NCI-H774 (cell line): ENCODE measurements around the gene CDC73.
"Not testable (repeated sequence)": the region's sequence is repeated elsewhere in the genome, so short reads cannot be mapped to it uniquely, and the experiment has no call there.

Source experiments
- DNase-seq: peaks from one replicate; lab custom pipeline; 2025; lab: John Stamatoyannopoulos, UW

The CDC73 gene

DNA sequence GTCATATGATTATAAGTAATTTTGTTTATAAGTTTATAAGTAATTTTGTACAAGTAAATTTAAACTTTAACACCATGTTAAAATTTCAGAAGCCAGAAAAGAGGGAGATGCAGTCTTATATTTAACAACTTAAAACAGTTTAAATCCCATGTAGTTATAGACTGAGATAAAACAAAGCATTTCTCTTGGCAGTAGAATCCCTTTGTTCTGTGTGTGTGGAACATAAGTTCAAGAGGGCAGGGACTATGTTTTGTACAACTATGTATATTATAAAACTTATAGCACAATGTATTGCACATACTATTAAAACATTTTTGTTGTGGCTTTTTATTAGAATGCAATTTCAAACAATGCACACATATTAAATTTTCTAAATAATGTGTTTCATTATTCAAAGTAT lies 109.3 kb downstream of the CDC73 start:
- DNase-seq: not testable (repeated sequence)

DNA sequence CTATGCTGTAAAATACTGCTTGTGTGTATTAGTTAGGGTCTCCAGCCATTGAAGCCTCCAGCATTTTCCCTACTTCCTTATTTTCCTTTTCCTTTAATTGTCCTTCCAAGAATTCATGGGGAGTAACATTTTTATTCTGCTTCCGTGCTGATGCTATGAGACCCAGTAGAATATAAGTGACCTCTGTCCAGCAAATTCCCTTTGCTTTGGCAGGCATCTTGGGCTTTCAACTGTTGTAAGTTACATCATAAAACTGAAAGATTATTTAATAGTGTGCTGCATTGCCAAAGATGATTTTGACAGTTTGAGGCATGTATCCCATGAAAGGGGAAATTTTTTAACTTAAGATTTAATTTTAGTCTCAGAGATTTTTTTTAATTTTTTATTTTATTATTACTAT lies 112.7 kb downstream of the CDC73 start:
- DNase-seq: no peak

DNA sequence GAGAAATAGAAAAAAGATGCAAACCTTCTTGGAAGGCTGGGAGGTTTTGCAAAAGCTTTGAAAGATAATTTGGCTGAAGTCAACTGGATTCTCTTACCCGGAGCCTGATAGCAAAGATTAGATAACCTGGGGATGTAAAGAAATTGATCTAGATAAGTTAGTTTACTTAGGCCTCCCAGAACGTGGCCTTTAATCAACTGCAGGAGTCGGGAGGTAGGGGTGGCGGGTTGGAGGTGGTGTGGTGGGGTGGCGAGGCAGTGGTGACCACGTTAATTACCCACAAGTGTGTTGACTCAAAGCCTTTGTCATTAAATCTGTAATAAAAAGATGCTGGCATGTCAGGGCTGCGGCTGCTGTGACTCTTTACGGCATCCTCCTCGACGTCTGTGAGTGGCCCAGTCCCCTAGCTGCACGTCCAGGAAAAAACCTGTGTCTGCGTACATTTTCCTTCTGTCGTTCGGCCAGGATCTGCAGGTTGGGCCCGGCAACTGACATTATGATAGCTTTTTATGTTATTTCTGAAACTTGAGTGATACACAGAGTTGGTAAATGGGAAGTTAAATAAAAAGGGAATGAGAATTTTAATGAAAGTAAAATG lies 115.6 kb downstream of the CDC73 start:
- no peak for DNase-seq

DNA sequence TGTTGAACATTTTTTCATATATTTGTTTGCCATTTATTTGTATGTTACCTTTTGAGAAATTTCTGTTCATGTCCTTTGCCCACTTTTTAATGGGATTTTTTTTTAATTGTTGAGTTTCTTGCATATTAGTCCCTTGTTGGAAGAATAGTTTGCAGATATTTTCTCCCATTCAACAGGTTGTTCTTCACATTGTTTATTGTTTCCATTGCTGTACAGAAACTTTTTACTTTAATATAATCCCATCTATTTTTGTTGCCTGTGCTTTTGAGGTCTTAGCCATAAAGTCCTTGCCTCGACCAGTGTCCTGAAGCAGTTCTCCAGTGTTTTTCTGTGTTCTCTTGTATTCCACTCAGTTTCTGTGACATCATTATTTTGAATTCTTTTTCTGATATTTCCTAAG lies 118.8 kb downstream of the CDC73 start:
- DNase-seq: no peak

DNA sequence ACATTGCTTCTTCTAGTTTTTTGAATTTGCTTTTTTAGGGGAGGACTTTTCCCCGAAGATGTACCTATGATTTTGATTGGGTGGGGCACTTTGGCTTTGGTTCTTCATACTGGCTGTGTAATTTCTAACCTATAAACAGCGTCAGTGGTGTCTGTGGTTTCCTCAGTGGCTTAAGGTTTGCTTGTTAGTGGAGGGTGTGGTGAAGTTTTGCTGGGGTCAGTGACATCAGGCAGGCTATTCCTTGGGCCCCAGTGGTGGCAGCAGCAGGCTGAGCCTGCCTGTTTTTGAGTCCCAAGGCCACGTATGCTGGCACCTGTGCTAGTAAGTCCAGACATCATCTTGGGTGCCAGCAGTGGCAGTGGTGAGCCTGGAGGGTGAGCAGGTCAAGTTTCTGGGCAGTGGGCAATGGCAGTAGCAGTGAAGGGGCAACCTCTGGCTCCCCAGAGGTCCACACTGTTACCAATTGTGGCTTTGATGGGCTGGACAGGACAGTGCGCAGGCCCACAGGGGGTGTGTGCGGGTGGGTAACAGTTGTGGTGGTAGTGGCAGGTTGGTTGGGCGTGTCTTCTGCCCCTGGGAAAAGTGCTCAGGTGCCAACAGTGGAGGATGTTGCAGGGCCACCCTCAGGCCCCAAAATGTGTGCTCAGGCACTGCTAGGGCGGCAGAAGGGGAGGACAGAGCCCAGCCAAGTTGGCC lies 119.4 kb downstream of the CDC73 start:
- no peak for DNase-seq

DNA sequence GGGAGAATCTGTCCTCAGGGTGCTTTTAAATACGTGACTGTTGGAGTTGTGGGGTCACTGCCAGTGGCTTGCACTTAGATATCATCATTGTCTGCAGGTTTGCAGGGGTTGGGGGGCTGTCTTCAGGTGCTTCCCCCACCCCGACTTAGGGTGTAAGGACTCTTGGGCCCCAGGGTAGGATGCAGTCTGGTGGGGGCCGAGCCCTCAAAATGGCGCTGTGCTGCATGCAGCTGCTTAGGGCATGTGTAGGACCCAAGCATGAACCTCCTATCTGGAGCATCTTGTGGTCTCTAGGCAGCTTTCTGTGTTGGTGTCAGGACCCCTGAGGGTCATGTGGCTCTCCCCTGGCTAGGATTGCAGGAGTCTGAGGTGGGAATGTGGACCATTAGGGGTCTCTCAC lies 120.2 kb downstream of the CDC73 start:
- DNase-seq: no peak

DNA sequence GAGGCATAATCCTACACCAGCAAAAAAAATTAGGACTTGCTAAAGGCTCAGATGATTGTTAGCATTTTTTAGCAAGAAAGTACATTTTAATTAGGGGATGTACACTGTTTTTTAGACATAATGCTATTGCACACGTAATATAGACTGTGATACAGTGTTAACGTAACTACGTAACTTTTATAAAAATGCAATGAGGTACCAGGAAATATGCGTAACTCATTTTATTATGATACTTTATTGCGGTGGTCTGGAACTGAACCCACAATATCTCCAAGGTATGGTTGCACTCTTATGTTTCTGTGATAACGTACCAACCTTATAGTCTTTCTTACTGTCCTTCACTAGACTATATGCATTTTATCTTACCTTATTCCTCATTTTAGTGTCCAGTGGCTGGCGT lies 127.4 kb downstream of the CDC73 start:
- DNase-seq: no peak

DNA sequence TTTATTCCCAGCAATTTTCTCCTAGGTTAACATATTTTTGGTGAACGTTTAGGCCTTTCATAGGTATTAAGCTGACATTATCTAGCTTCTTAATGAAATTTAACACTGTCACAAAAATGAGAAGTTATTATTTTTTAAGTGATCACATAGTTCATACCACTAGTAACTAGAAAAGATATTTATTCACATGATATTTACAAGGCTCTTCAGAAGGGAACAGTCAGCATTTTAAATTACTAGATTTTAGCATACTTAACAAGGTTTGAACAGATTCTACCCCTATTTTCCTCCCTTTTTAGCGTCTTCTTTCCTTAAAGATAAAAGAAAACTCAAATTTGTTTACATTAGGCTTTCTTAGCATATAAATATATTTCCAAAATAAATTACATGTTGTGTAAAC lies 130.1 kb downstream of the CDC73 start:
- DNase-seq: no peak

DNA sequence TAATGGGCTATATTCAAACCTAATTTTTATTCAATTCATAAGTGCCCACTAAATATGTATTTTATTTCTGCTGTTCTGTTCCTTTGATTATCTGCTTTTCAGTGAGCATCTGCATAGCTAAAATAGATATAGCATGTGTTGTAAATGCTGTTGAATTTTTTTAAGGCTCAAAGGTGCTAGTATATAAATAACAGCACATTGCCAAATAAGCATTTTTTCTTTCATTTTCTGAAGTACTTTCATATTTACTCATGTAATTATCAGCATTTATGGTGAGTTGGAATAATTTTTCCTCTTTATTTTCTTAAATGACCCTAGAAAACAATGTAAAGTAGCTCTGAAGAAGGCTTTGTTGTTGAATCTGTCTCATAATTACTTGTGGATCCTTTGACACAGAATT lies 134.2 kb downstream of the CDC73 start:
- DNase-seq: no peak

DNA sequence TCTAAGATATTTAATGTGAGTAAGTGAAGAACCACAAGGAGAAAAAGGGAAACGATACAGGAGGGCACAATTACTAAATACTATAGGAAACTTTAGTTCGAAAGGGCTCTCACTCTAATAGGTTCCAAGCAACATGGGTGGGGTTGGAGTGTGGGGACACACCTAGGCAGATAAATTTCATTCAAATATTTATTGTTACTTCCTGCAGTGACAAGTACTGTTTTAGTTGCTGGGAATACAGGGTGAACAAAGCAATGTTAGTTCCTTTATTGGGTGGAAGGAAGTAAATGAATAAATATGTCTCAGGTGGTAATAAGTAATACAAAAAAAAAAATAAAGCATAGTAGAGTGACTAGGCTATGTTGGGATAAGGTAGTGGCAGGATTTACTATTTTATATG lies 137.8 kb downstream of the CDC73 start:
- DNase-seq: no peak

DNA sequence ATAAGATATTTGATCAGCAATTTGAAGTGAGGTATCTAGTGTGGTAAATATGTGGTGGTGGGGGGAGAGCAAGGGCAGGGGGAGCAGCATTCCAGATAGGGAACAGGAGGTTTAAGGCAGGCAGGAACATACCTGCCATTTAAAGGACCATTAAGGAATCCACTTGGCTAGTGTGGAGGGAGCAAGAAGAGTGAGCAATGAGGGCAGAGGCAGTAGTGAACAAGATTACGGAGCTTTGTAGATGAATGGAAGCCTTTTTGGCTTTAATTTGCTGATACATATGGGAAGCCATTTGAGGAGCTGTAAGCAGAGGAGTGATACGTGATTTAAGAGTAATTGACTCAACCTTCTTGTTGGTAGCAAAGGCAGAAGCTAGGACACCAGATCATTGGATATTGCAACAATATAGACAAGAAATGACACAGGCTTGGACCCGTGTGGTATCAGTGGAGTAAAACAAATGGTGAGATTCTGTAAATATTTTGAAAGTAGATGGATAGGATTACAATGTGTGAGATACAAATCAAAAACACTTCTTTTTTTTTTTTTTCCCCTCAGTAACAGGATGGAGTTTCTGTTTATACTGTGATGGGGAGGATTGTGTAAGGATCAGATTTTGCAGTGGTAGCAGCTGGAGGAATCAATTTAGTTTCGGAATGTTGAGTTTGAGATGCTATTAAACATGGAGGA lies 138.4 kb downstream of the CDC73 start:
- DNase-seq: no peak

DNA sequence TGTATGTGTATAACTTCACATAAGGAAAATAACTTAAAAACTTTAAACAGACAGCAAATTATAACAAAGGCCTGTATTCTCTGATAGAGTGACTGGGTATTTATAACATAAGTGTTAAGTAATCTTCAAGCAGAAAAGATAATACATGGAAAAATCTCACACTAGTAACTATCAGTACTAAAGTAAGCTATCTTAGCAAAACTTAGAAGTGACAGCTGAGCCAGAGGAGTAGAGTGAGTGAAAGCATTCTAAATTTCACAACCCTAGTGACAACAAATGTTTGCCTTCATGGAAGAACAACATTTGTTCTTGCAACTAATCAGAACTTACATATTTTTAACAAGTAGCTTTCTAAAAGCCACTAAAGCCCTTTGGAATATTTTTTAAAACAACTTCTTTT lies 139.1 kb downstream of the CDC73 start:
- DNase-seq: no peak

DNA sequence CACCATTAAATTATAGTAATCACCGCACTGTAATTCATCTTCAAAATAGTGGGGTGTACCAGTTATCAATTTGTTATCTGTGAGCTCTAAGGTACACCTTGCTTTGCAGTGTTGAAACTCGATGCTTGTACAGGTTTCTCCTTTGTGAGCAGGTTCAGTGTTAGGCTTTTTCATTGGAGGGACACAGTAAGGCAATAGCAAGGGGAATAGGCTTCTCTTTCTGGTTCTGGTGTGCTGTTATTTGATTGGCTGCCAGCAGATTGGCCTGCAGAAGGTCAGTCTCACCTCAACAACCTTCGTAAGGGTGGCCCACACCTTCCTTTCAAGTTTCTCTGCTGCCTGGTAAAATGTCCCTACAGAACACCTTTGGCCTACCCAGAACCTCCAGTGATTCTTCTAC lies 140.8 kb downstream of the CDC73 start:
- no peak for DNase-seq

DNA sequence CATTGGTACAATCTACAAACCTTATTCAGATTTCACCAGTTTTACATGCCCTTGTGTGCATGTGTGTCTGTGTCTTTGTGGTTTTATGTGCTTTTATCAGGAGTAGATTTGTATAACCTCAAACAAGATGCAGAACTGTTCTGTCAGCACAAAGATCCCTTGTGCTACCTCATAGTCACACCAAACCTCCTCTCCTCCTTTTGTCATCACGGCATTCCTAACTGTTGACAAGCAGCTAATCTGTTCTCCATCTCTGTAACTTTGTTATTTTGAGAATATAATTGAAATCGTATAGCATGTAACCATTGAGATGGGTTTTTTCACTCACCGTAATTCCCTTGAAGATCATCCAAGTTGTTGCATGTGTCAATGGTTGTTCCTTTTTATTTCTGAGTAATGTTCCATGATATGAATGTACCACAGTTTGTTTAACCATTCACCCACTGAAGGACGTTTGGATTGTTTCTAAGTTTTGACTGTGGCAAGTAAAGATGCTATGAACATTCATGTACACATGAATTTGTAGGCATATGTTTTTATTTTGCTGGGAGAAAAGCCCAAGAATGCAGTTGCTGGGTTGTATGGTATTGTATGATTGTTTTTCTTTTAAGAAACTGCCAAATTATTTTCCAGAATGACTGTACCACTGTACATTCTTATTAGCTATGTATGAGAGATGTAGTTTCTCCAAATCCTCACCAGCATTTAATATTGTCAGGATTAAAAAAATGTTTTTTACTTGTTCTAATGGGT lies 142.7 kb downstream of the CDC73 start:
- DNase-seq: no peak

DNA sequence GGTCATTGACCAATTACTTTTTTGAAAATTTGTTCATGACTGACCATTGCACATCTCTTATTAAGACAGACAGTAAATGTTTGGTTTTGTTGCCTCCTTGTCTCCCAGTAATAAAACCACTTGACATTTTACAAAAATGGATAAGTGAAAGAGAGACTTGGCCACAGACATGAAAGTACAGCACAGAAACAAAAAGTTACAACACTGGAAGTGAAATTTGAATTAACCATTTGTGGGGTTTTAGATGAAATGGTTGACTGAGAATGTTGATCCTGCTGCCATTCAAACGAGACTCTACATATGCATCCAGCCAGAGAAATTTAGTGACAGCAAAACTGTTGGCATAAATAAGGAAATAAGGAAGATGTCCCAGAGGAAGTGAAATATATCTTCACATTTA lies 143.9 kb downstream of the CDC73 start:
- no peak for DNase-seq

DNA sequence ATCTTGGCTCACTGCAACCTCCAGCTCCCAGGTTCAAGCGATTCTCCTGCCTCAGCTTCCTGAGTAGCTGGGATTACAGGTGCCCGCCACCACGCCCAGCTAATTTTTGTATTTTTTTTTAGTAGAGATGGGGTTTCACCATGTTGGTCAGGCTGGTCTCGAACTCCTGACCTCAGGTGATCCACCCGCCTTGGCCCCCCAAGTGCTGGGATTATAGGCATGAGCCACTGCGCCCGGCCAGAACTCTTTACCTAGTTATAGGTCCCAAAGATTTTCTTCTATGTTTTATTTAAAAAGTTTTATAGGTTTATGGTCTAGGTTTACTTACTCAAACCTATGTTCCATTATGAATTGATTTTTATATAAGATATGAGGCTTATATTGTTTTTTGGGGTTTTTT lies 145.0 kb downstream of the CDC73 start:
- not testable (repeated sequence) for DNase-seq

DNA sequence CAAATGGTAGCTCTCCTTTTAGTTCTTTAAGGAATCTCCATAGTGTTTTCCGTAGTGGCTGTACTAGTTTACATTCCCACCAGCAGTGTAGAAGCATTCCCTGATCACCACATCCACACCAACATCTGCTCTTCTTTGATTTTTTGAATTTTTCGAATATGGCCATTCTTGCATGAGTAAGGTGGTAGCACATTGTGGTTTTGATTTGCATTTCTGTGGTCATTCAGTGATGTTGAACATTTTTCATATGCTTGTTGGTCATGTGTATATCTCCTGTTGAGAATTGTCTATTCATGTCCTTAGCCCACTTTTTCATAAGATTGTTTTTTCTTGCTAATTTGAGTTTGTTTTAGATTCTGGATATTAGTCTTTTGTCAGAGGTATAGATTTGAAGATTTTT lies 149.2 kb downstream of the CDC73 start:
- DNase-seq: no peak

DNA sequence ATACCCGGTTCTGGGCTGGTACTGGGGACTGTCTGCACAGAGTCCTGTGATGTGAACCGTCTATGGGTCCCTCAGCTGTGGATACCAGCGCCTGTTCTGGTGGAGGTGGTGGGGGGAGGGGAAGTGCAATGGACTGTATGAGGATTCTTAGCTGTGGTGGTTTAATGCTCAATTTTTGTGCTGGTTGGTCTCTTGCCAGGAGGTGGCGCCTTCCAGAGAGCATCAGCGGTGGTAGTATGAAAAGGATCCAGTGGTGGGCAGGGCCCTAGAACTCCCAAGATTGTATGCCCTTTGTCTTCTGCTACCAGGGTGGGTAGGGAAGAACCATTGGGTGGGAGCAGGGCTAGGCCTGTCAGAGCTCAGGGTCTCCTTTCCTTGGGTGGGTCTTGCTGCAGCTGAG lies 153.9 kb downstream of the CDC73 start:
- no peak for DNase-seq

DNA sequence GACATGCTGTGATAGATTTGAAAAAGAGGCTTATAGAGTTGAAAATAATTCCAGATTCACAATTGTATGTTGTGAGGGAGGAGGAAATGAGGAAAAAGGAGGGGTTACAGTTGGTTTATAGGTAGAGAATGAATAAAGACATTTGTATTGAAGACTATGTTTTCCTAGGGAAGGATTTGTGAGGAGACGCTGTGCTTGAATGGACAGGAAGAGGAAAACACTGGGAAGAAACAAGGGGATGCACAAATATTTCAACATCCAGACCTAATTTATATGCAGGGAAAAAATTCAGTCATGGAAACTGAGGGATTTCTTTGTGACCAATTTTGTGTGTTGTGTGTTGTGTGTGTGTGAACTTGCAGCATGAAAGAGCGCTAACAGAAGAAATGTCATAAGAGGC lies 157.1 kb downstream of the CDC73 start:
- DNase-seq: no peak

DNA sequence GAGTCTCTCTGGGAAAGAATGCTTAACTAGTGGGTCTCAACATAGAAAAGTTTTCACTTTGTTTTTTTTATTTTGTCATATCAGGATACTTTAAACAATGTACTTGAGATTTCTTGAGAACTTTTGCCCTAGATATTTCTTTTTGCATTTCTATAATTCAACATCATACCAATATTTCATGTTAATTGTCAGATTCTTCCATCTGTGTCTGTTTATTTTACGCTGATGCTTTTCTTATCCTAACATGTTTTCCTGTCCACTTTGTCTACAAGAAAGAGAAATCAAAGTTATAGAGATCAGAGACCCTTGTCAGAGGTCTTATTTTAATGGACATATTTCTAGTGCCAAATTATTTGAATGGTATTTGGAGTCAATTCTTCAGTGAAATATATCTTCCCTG lies 160.1 kb downstream of the CDC73 start:
- no peak for DNase-seq

DNA sequence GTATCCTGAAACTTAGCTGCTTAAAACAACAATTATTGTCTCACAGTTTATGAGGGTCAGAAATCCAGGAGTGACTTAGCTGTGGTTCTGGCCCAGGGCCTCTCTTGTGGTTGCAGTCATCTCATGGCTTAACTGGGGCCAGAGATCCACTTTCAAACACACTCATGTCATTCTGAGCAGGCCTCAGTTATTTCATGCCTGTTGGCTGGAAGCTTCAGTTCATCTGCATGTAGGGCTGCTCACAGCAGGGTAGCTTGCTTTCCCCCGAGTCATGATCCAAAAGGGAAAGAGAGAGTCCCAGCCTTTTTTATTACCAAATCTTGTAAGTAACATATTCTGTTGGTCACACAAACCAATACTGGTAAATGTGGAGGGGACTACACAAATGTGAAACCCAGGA lies 161.2 kb downstream of the CDC73 start:
- DNase-seq: no peak

DNA sequence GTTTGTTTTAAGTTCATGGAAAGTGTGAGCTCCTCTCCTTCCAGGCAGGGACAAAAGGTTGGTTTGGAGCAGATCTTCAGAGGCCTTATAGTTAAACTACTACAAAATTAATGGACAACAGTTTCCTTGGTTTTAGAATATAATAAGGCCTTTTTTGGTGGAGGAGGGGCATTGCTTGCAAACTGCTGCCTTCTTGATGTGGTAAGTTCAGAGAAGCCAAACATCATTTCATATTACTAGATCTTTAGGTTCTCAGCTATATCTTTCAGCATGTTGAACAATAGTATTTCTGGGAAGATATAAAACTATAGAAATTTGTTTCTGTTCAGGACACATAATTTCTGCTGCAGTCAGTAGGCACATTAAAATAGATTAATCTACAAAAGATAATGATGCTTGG lies 162.4 kb downstream of the CDC73 start:
- DNase-seq: no peak

DNA sequence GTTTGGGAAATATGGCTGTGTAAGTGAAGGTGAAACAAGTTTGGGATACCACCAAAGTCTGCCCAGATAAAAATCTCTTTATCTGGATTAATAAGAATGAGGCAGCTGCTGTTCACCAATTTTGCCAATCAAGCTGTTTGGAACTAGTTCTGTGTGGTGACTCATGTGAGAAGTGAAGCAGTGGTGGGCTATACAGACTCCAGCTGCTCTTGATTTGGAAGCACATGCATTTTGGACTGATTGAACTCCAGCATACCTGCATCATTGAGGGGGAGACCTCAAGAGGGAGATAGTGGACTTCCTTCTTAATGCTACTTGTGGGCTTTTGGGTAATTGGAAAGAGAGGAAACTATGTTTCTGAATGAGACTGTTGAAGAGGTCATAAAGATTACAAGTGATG lies 163.8 kb downstream of the CDC73 start:
- no peak for DNase-seq
